GM15510 (cell line): Measurements from ENCODE around the gene BICC1.

Experiments used
- POLR2A ChIP-seq: IDR thresholded peaks from 3 replicates; pipeline ENCODE4 v1.6.1; 2011; ENCODE audit warnings: borderline replicate concordance; ENCODE audit not compliant: insufficient read length; ENCODE audit errors: extremely low read depth

Gene BICC1

GRCh38 chr10:58593008-58593407 is 80.3 kb downstream of the BICC1 start:
- TF ChIP-seq POLR2A = no peak

- no peak for TF ChIP-seq POLR2A
Observed at GRCh38 chr10:58599927-58600553, 87.4 kb downstream of the BICC1 start.

- no peak for TF ChIP-seq POLR2A
Observed at GRCh38 chr10:58608351-58608750, 95.7 kb downstream of the BICC1 start.

- TF ChIP-seq POLR2A = no peak
Observed at GRCh38 chr10:58608826-58609531, 96.3 kb downstream of the BICC1 start.

- no peak for TF ChIP-seq POLR2A
Observed at GRCh38 chr10:58609532-58610150, 97.0 kb downstream of the BICC1 start.

GRCh38 chr10:58615237-58615935 is 102.7 kb downstream of the BICC1 start:
- no peak for TF ChIP-seq POLR2A

GRCh38 chr10:58618158-58618676 is 105.5 kb downstream of the BICC1 start:
- no peak for TF ChIP-seq POLR2A

GRCh38 chr10:58621379-58622077 is 108.9 kb downstream of the BICC1 start:
- no peak for TF ChIP-seq POLR2A

- no peak for TF ChIP-seq POLR2A
Observed at GRCh38 chr10:58622246-58622645, 109.6 kb downstream of the BICC1 start.

- no peak for TF ChIP-seq POLR2A
Observed at GRCh38 chr10:58625070-58625469, 112.4 kb downstream of the BICC1 start.

- no peak for TF ChIP-seq POLR2A
Observed at GRCh38 chr10:58627392-58627791, 114.7 kb downstream of the BICC1 start.

- no peak for TF ChIP-seq POLR2A
Observed at GRCh38 chr10:58631715-58632114, 119.0 kb downstream of the BICC1 start.

- no peak for TF ChIP-seq POLR2A
Observed at GRCh38 chr10:58632216-58632615, 119.5 kb downstream of the BICC1 start.

- no peak for TF ChIP-seq POLR2A
Observed at GRCh38 chr10:58637352-58637751, 124.7 kb downstream of the BICC1 start.
